GM12891 (cell line): ENCODE results near the gene OR4K15.

Source experiments
- PAX5 ChIP-seq: IDR thresholded peaks from 2 replicates; pipeline ENCODE4 v1.6.1; 2011; ENCODE audit warnings: low read length, moderate library complexity, mild to moderate bottlenecking; ENCODE audit not compliant: insufficient read depth, severe bottlenecking
- POLR2A ChIP-seq: IDR thresholded peaks from 2 replicates; pipeline ENCODE4 v1.6.1; 2011; ENCODE audit warnings: low read depth, low read length, control low read depth
- POLR2AphosphoS5 ChIP-seq: IDR thresholded peaks from 2 replicates; pipeline ENCODE4 v1.6.1; 2011; ENCODE audit warnings: low read depth, low read length, control low read depth
- POU2F2 ChIP-seq: IDR thresholded peaks from 2 replicates; pipeline ENCODE4 v1.6.1; 2011; ENCODE audit warnings: low read depth, mild to moderate bottlenecking, control low read depth, low read length, moderate library complexity
- SPI1 ChIP-seq: IDR thresholded peaks from 2 replicates; pipeline ENCODE4 v1.6.1; 2011; ENCODE audit warnings: low read depth, low read length, control low read depth
- TAF1 ChIP-seq: IDR thresholded peaks from 2 replicates; pipeline ENCODE4 v1.6.1; 2011; ENCODE audit warnings: low read depth, low read length, control low read depth

DNA sequence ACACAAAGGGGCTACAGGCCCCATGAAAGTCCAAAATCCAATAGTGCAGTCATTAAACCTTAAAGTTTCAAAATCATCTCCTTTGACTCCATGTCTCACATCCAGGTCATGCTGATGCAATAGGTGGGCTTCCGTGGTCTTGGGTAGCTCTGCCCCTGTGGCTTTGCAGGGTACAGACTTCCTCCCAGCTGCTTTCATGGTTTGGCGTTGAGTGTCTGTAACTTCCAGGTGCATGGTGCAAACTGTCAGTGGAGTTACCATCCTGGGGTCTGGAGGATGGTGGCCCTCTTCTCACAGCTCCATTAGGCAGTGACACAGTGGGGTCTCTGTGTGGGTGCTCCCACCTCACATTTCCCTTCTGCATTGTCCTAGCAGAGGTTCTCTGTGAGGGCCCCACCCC lies 18.0 kb downstream of the OR4K15 start:
- TF ChIP-seq TAF1 (no peak), POLR2A (no peak), POLR2AphosphoS5 (no peak), PAX5 (no peak), SPI1 (no peak), POU2F2 (no peak)
